DND-41 (cell line): ENCODE results near the gene RHOF.
"Not testable (repeated sequence)": the region's sequence is repeated elsewhere in the genome, so short reads cannot be mapped to it uniquely, and the experiment has no call there.

Source experiments
- ATAC-seq: fragments of 200-7000 bp; cut with Tn5 transposase; 3 replicates; pipeline ENCODE4 v1.9.1; 2021; ENCODE audit warnings: low read depth; ENCODE audit not compliant: insufficient read depth
- DNase-seq: peaks from one replicate; pipeline ENCODE4 v3.0.0-alpha.2; 2020
- H2AFZ ChIP-seq: 2 replicates; pipeline ENCODE4 v1.6.0; 2012; ENCODE audit warnings: low read depth, low read length
- H3K27ac ChIP-seq: 2 replicates; pipeline ENCODE4 v1.5.1; 2012; ENCODE audit warnings: low read length, inconsistent platforms
- H3K27me3 ChIP-seq: fragments of 200-600 bp; sonication (generic); 2 replicates; pipeline ENCODE4 v1.6.0; 2012; ENCODE audit warnings: low read length, mild to moderate bottlenecking, inconsistent platforms; ENCODE audit not compliant: insufficient read depth, poor library complexity
- H3K36me3 ChIP-seq: 2 replicates; pipeline ENCODE4 v1.5.1; 2012; ENCODE audit warnings: low read length, inconsistent platforms; ENCODE audit not compliant: insufficient read depth
- H3K4me1 ChIP-seq: 2 replicates; pipeline ENCODE4 v1.5.1; 2012; ENCODE audit warnings: mild to moderate bottlenecking, low read length; ENCODE audit not compliant: insufficient read depth
- H3K4me2 ChIP-seq: 2 replicates; pipeline ENCODE4 v1.6.0; 2012; ENCODE audit warnings: mild to moderate bottlenecking, moderate library complexity, low read length, inconsistent platforms; ENCODE audit not compliant: insufficient read depth
- H3K4me3 ChIP-seq, 2 experiments: fragments of 200-600 bp in 1 of 2; shearing (Covaris generic) in 1 of 2; 2 replicates each; pipeline ENCODE4 v1.5.1; 2012 to 2016; ENCODE audit warnings: inconsistent platforms in 2 of 2, low read length in 2 of 2, mild to moderate bottlenecking in 2 of 2, low read depth in 1 of 2, moderate library complexity in 1 of 2
- H3K79me2 ChIP-seq: 2 replicates; pipeline ENCODE4 v1.6.0; 2012; ENCODE audit warnings: low read length, inconsistent platforms; ENCODE audit not compliant: insufficient read depth
- H3K9ac ChIP-seq: 2 replicates; pipeline ENCODE4 v1.6.0; 2012; ENCODE audit warnings: low read depth, mild to moderate bottlenecking, inconsistent platforms, low read length, moderate library complexity
- H3K9me3 ChIP-seq: 2 replicates; pipeline ENCODE4 v1.5.1; 2012; ENCODE audit warnings: low read length, moderate library complexity, mild to moderate bottlenecking, inconsistent platforms; ENCODE audit not compliant: insufficient read depth, severe bottlenecking
- H4K20me1 ChIP-seq: 2 replicates; pipeline ENCODE4 v1.6.0; 2012; ENCODE audit warnings: low read length; ENCODE audit not compliant: insufficient read depth
- CTCF ChIP-seq: IDR thresholded peaks from 2 replicates; pipeline ENCODE4 v1.5.1; 2012; ENCODE audit warnings: borderline replicate concordance, low read length, moderate library complexity, mild to moderate bottlenecking; ENCODE audit not compliant: poor library complexity, severe bottlenecking; ENCODE audit errors: extremely low read depth
- EZH2 ChIP-seq: IDR thresholded peaks from 3 replicates; pipeline ENCODE4 v1.6.1; 2012; ENCODE audit warnings: borderline replicate concordance, low read depth, mild to moderate bottlenecking, moderate library complexity, low read length, inconsistent platforms; ENCODE audit not compliant: severe bottlenecking

The RHOF gene

GRCh38 chr12:121765573-121765972 lies 27.9 kb downstream of the RHOF start:
- Histone ChIP-seq H3K4me3 (no peak overlapping the region), H4K20me1 (peaks cover 3% of the 10 kb centered on the region; the same call in 1 of the 2 replicates), H3K27ac (no peak overlapping the region), H3K4me2 (no peak overlapping the region), H2AFZ (no peak overlapping the region), H3K79me2 (no peaks in the 10 kb centered on the region), H3K27me3 (no peaks in the 10 kb centered on the region), H3K4me1 (no peaks in the 10 kb centered on the region), H3K9me3 (no peaks in the 10 kb centered on the region), H3K36me3 (no peaks in the 10 kb centered on the region), H3K9ac (no peak overlapping the region)
- ATAC-seq, result peak; percentile 55; the same call in 2 of the 3 replicates
- no peak for TF ChIP-seq CTCF
- TF ChIP-seq EZH2, result no peak
- no peak for DNase-seq

GRCh38 chr12:121764808-121765207 lies 28.7 kb downstream of the RHOF start:
- Histone ChIP-seq H3K4me2 (no peak overlapping the region), H3K27ac (no peak overlapping the region), H3K27me3 (no peaks in the 10 kb centered on the region), H2AFZ (no peak overlapping the region), H3K36me3 (no peaks in the 10 kb centered on the region), H4K20me1 (peaks cover 3% of the 10 kb centered on the region; the same call in 1 of the 2 replicates), H3K4me3 (no peak overlapping the region), H3K4me1 (no peaks in the 10 kb centered on the region), H3K9ac (no peak overlapping the region), H3K79me2 (no peaks in the 10 kb centered on the region), H3K9me3 (no peaks in the 10 kb centered on the region)
- ATAC-seq (no peak), DNase-seq (no peak)
- TF ChIP-seq CTCF (no peak), EZH2 (no peak)

GRCh38 chr12:121762269-121762668 lies 31.2 kb downstream of the RHOF start:
- peaks cover 3% of the 10 kb centered on the region; the same call in 1 of the 2 replicates for H4K20me1 ChIP-seq
- H3K79me2 ChIP-seq, result no peaks in the 10 kb centered on the region
- H3K36me3 ChIP-seq, result no peaks in the 10 kb centered on the region
- no peak overlapping the region for H3K27ac ChIP-seq
- TF ChIP-seq CTCF (no peak), EZH2 (no peak)
- no peaks in the 10 kb centered on the region for H3K4me1 ChIP-seq
- ATAC-seq, result no peak
- no peak overlapping the region for H2AFZ ChIP-seq
- DNase-seq, result no peak
- no peaks in the 10 kb centered on the region for H3K9me3 ChIP-seq
- H3K4me2 ChIP-seq, result no peak overlapping the region
- no peak overlapping the region for H3K4me3 ChIP-seq
- H3K9ac ChIP-seq, result no peak overlapping the region
- H3K27me3 ChIP-seq, result no peaks in the 10 kb centered on the region

- H3K36me3 ChIP-seq, H3K4me1 ChIP-seq, H3K4me2 ChIP-seq, H2AFZ ChIP-seq, H3K27ac ChIP-seq, H3K79me2 ChIP-seq, H3K9me3 ChIP-seq, H3K27me3 ChIP-seq, ATAC-seq, H4K20me1 ChIP-seq, H3K9ac ChIP-seq, H3K4me3 ChIP-seq, DNase-seq: not testable (repeated sequence)
These were observed 35.0 kb downstream of the RHOF start for GRCh38 chr12:121758536-121758935.
